Stimulated activated CD4-positive, alpha-beta T cell treated with anti-CD3 and anti-CD28 coated beads, Interleukin-15, amount 100 ng/mL, for 1 hour (primary cell): ENCODE results near the gene GRIK5.

ENCODE experiments used
- DNase-seq, 2 donors: peaks; one replicate each; pipeline ENCODE4 v3.0.0-alpha.2; 2020; ENCODE audit warnings: low read depth in 1 of 2, low spot score in 1 of 2

GRIK5 gene

GRCh38 chr19:41959056-41960053, 110.7 kb downstream of the GRIK5 start, which contains the start of gene RABAC1:
TSS of gene RABAC1 (minus strand) at chr19:41959321. CDS start at chr19:41959292, 29 bp downstream.
- peak; percentile 67 to 77 for DNase-seq

- peak; percentile 63 to 76 for DNase-seq
These were observed 111.5 kb downstream of the GRIK5 start for GRCh38 chr19:41958367-41959055.

- DNase-seq: no peak
These were observed 112.1 kb downstream of the GRIK5 start for GRCh38 chr19:41957838-41958366.

GRCh38 chr19:41957161-41957837, 112.7 kb downstream of the GRIK5 start:
- DNase-seq: no peak

GRCh38 chr19:41956621-41957020, 113.4 kb downstream of the GRIK5 start:
- no peak for DNase-seq

- DNase-seq: no peak
These were observed 114.5 kb downstream of the GRIK5 start for GRCh38 chr19:41955521-41955920.

GRCh38 chr19:41951686-41952172, 118.3 kb downstream of the GRIK5 start:
- DNase-seq: peak; percentile 79 to 82
